Stimulated activated CD4-positive, alpha-beta T cell treated with anti-CD3 and anti-CD28 coated beads, Interleukin-4, amount 100 ng/mL, for 1 hour (primary cell): ENCODE data around the gene SLC34A1.
"Not testable (repeated sequence)": the region's sequence is repeated elsewhere in the genome, so short reads cannot be mapped to it uniquely, and the experiment has no call there.

Experiments
- DNase-seq: peaks from one replicate; pipeline ENCODE4 v3.0.0-alpha.2; 2020

Gene SLC34A1, protein sequence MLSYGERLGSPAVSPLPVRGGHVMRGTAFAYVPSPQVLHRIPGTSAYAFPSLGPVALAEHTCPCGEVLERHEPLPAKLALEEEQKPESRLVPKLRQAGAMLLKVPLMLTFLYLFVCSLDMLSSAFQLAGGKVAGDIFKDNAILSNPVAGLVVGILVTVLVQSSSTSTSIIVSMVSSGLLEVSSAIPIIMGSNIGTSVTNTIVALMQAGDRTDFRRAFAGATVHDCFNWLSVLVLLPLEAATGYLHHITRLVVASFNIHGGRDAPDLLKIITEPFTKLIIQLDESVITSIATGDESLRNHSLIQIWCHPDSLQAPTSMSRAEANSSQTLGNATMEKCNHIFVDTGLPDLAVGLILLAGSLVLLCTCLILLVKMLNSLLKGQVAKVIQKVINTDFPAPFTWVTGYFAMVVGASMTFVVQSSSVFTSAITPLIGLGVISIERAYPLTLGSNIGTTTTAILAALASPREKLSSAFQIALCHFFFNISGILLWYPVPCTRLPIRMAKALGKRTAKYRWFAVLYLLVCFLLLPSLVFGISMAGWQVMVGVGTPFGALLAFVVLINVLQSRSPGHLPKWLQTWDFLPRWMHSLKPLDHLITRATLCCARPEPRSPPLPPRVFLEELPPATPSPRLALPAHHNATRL

DNA sequence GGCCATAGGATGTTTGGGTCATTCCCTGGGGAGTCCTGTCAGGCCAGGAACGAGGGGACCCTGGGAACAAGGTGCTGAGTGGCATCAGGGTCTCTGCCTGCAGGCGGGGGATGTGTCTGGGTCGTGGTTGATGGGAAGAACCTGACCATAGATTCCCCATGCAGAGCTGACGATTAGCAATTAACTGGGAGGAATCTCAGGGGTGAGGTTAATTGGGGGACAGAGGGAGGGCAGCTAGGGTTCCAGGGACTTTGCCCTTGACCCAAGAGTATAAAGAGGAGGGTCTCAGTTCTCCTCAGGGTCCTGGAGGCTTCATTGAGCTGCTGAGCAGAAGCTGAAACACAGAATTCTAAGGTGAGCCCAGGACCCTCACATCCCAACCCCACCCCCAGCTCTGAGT is at the start of gene SLC34A1:
TSS of gene SLC34A1 (plus strand) at position 301 of the 400 bp plus-strand sequence. CDS start 1,308 bp downstream, outside the sequence.
- DNase-seq = no peak

DNA sequence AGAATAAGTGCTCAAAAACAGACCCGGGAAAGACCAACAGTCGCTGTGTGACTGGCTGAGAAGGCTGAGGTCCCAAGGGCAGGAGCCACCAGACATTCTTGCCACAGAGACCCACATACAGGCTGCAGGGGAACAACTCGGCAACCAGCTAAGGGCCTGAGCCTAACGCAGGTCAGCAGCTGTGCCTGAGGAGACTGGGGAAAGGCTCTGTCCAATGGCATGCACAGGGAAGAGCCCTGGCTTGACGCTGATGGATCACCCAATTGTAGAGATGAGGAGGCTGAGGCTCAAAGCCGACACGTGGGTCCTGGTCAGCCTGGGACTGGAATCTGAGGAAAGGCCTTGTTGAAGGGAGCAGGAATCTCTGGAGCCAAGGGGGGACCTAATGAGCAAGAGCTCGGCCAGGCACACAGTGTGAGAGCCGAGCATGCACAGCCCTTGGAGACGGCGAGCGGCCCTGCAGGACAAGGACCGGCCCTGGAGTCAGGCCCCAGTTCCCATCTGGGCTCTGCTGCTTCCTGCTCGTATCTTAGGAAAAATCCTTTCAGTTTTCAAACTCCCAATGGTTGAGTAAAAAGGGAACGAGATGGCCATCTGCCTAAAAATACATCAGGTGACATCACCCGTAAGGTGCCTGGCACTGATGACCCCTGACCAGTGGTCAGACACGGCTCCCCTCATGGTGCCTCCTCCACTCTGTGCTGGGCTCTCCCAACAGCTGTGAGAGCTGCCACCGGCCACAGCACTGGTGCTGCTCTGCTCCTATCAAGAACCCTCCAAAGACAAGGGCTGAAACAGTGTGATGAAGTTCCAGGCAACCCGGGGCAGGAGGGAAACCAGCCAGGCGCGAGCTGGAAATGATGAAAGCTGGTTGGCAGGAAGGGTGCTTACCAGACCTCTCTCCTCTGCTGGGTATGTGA is 49.2 kb upstream of the SLC34A1 start:
- no peak for DNase-seq

DNA sequence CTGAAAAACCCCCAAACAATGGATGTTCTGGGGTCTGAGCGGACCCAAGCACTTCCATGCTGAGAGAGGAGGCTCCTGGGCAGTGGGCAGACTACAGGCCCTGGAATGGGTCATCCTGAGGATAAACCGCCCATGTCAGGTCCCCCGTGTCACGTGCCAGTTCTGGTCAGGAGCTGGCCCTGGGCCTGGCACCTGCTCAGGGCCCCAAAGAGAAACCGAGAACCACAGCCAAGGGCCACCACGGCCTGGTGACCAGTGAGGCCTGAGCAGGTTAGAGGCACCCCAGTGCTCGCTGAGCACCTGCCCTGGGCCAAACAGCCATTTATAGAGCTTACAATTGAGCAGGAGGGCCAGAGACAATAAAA is 48.6 kb upstream of the SLC34A1 start:
- DNase-seq = no peak

DNA sequence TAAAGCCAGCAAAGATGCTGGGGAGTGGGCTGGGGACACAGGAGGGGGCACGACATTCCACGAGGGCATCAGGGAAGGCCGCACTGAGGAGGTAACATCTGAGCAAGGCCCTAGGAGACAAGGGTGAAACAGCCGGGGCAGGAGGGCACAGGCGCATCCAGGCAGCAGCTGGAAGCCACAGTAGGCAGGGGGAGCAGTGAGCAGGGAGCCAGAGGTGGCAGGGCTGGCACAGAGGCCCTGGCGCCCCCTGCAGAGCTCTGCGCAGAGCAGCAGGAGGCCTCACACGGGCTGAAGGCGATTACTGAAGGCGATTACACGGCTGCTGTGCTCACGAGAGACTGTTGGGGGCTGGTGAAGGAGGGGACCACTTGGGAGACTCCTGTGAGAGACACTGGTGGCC is 48.1 kb upstream of the SLC34A1 start:
- no peak for DNase-seq

DNA sequence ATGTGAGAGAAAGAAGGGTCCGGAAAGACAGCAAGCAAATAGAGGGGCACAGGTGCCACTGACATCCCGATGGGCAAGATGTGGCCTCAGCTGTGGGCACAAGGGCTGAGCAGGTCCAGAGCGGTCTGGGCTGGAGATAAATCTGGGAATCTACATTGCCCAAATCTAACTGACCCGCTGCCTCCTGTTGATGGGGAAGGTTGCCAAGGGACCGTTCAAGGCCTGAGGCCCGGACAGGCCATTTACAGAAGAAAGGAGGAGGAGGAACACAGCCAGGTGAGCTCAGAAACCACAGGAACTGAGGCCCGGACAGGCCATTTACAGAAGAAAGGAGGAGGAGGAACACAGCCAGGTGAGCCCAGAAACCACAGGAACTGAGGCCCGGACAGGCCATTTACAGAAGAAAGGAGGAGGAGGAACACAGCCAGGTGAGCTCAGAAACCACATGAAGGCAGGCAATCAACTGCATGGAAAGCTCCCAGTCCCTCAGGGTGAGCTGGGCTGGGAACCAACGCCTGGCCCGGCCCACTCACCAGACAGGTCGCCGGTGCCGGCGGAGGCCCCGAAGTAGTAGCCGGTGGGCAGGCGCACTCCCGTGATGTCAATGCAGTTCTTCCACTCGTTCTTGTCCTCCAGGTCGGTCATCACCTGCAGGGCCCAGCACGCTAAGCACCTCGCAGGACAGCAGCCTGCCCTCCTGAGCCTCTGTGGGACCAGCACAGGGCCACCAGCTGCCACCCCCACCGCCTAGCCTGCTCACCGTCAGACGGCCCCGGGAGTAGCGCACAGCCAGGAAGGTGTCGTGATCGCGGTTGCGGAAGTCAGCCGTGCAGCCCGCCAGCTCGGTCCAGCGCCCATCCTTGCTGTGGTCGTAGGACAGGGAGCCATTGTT is 47.4 kb upstream of the SLC34A1 start:
- no peak for DNase-seq

DNA sequence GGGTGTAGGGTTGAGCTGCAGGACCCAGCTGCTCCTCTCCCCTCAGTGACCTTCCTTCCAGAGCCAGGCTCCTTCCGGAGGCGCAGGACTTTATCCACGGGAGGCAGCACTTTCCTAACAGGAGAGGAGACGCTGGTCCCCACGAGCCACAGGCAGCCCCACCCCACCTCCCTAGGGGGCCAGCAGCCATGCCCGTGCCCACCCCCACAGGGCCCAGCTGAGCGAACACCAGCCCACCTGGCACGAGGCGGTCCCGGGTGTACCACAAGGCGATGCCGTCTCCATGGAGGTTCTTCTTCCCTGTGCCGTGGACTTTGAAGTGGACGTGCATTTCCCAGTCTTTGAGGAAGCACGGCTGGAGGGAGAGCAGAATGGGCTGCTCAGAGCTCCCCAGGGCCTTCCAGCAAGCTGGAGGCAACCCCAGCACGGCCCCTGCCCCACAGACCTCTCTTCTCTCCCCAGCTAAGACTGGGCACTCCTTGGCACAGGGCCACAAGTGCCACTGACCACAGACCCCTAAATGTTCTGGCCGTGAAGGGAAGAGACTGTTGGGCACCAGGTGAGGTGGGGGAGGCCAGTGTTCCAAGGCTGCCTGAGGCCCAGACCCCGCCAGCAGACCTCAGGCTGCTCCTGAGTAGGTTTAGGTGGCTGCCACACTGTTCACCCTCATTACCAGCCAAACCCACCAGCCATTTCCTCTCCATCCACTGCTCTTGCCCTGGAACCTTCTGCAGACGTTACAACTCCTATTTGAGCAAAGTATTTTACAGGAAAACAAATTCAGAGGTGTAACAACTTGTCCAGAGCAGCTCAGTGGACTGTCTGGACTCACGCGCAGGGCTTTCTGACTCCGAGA is 45.8 kb upstream of the SLC34A1 start:
- no peak for DNase-seq

DNA sequence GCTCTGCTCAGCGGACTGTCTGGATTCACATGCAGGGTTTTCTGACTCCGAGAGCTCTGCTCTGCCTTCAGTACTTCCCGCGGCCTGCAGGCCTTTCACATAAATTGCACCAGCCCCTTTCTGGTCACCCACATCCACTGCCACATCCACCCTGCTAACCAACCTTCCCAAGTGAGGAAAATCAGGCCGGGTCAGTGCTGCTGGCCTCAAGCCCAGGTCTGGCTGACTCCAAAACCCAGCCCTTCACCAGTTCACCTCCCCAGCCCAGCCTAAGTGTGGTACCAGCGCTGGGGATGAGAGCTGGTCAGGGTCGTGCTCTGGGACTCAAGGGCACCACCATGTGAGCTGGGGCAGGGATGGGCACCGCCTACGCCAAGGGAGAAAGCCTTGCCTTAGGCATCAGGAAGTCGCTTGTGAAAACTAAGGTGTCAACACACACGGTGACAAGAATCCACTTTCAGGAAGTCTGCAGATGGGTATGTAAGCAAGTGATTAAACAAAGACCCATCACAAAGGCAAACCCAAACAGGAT is 45.1 kb upstream of the SLC34A1 start:
- DNase-seq = no peak

DNA sequence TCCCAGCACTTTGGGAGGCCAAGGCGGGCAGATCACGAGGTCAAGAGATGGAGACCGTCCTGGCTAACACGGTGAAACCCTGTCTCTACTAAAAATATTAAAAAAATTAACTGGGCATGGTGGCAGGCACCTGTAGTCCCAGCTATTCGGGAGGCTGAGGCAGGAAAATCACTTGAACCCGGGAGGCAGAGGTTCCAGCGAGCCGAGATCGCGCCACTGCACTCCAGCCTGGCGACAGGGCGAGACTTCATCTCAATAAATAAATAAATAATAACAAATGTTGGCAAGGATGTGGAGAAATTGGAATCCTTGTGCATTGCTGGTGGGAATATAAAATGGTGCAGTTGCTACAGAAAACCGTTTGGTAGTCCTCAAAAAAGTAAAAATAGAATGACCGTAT is 41.2 kb upstream of the SLC34A1 start:
- DNase-seq = not testable (repeated sequence)

DNA sequence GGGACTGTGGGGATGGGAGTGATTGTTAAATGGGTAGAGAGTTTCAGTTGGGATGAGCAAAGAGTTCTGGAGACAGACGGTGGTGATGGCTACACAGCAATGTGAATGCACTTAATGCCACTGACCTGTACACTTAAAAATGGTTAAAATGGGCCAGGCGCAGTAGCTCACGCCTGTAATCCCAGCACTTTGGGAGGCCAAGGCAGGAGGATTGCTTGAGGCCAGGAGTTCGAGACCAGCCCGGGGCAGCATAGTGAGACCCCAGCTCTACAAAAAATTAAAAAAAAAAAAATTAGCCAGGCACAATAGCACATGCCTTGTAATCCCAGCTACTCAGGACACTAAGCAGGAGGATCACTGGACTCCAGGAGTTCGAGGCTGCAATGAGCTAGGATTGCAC is 40.5 kb upstream of the SLC34A1 start:
- no peak for DNase-seq

DNA sequence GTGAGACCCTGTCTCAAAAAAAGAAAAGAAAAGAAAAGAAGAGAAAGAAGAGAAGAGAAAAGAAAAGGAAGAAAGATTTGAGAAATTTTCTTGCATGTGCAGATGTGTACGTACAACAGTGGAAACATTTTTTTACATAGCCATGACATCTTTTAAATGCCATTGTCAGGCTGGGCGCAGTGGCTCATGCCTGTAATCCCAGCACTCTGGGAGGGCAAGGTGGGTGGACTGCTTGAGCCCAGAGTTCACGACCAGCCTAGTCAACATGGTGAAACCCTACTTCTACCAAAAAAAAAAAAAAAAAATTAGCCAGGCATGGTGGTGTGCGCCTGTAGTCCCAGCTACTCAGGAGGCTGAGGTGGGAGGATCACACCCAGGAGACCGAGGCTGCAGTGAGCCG is 39.3 kb upstream of the SLC34A1 start:
- no peak for DNase-seq

DNA sequence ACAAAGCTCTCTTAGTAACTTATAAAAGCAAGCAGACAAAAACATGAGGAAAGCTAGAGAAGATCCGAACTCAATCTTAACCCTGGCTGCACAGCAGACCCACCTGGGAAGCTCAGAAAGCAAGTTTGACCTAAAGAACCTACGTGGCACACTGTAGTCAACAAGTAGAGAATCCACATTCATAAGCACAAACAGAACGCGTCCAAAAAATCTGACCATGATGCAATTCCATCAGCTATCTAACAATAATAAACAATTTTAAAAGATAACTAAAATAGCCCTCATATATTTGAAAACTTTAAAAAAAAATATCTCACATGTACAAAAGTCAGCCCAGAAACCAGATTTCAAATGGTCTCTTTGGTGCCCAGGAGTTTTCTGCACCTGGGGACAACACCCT is 37.4 kb upstream of the SLC34A1 start:
- DNase-seq = no peak

DNA sequence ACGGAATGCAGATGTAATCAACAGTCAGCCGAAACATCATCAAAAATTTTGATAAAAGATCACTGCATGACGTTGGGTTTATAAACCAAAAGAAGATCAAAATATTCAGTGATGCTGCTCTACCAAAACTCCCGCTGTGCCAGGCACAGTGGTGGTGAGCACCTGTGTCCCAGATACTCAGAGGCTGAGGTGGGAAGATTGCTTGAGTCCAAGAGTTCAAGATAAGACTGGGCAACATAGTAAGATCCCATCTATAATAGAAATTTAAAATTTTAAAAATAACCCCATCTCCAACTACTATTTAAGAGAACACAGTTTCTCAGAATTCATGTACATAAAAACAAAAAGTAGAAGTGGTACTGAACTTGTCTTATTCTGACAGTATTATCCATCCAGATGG is 36.5 kb upstream of the SLC34A1 start:
- no peak for DNase-seq

DNA sequence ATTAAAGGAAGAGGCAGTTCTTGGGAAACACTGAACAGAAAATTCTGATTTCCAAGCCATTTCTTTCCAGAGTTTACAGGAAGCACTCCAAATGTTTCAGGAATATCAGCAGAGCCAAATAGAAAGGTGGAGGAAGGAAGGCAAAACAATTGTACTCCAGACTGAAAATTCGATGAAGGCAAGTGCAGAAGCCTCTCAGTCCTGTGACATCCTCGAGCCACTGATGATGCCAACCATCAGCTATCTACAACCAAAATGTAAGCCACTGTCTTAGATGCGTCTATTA is 34.9 kb upstream of the SLC34A1 start:
- DNase-seq = no peak

DNA sequence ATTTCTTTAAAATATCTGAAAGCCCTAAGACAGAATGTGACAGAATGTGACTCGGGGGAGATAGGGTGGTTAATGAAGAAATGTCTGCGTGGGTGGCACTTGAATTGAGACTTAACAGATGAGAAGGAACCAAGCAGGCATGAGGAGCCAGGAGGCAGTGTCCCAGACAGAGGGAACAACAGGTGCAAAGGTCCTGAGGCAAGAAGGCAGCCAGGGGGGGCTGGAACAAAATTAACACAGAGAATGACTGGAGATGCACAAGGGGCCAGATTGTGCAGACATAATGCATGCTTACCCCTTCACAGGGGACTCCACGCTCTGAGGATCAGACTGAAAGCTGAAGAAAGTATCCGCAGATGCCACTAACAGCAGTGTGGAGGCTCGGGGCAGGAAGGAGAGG is 34.5 kb upstream of the SLC34A1 start:
- DNase-seq = no peak

DNA sequence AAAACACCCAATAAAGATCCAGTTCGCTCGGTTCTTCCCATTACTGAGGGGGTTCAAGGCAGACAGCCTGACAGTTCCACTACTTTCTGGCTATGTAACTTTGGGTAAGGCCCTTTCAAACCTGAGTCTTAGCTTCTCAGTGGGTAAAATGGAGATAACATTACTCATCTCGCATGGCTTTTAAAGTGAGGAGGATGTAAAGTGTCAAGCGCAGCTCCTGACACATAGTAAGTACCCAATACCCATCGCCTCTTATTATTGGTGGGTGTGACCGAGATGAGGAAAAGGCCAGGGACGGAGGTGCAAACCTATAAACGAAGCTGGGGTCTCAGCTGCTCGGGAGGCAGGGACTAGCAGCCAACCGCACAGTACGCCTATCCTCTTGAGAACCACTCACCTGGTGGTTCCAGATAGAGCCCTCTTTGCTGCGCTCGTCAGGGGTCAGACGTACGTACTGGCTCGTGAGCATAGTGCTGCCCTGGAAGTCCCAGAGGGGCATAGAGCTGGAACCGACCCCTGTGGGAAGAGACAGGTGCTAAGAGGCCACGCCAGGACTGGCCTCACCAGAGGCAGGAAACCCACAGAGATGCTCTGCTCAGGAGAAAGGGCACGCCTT is 33.4 kb upstream of the SLC34A1 start:
- DNase-seq = no peak

DNA sequence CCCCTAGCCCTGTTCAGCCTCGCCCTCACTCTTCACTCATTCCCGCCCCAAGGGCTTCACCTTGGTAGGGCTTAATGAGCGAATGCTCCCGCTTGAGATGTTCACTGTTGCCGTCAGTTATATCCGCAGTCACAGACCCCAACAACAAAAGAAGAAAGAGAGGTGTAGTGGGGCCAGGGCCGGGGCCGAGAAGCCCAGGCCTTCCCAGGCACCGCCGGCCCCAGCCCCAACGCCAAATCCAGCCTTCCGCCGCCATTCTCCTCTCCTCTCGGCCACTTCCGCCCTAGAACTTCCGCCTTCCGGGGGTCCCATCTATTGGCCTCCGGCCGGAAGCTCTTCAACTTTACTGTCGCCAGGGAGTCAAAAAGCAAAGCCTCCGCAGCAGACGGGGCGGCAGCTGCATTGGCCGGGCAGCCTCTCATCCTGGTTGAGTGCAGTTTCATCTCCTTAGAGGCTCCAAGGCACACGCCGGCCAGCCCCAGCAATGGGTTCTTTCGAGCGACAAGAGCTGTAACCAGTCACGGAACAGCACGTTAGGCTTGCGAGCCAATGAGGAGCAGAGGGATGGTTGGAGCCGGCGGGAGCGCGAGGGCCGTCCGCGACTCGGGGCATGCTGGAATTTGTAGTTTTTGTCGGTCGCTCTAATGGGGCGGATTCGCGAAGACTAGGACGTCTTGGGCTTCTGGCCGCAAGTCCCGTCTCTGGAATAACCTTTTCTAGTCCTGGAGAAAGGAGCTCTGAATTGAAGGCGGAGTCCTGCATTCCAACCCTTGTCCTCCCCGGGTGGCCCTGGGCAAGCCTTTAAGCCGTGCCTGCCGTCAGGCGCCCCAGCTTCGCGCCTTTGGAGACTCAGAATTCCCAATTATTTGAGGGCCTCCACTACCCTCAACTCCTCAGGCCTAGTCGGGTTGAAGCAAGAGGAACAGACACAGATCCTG is 32.6 kb upstream of the SLC34A1 start, which contains the start of gene LMAN2:
TSS of gene LMAN2 (minus strand) at position 277 of the 938 bp plus-strand sequence. CDS start at position 256, 21 bp downstream.
- peak; percentile 87 for DNase-seq

DNA sequence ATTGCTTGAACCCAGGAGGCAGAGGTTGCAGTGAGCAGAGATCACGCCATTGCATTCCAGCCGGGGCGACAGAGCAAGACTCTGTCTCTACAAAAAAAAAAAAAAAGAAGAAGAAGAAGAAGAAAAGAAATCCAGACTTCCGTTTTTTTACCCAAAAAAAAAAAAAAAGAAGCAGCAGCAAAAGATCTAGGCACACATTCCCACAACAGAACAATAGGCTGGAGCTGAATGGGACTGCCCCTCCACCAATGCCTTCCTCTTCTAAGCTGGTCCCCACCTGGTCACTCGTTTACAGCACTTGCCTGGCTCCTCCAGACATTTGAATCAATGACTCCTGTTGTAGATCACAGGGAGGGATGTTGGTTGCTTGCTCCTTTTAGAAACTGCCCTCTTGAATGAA is 31.1 kb upstream of the SLC34A1 start:
- DNase-seq = no peak

DNA sequence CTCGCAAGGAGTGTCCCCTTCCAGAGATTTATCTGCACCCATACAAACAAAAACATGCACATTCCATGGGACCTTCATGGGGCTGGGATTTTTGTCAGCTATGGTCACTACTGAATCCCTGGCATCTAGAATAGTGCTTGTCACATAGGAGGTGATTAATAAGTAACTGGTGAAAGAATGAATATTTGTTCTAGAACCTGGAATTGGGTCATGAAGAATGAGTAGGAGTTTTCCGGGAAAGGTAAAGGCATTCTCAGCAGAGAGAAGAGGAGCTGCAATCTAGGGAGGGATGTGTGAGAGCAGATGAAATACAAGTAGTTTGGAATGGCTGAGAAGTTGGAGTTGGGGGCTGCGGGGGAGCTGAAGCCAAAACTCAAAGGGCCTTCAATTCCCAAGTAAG is 30.0 kb upstream of the SLC34A1 start:
- no peak for DNase-seq

DNA sequence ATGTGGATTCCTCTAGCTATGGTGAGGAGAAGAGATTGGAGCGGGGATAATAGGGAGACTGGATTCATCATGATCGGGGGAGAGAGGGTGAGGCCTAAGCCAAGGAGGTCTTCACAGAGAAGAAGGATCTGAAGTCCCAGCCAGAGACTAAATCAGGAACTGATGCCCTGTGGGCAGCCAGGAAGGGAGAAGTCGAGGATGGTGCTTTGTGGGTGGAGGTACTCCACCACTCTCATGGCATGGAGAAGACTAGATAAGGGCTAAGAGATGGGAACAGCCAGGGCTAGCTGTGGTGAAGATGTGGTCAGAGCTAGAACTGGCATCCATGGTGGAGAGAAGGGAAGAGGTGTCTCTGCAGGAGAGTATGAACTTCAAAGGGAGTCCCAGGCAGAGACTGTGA is 29.5 kb upstream of the SLC34A1 start:
- DNase-seq = no peak
